HepG2 (cell line): ENCODE results near the gene SBNO2. TPM values are rescaled to one million over a fixed set of nuclear protein-coding genes. Genes with fewer than 3 reads are reported as not detected.

Source experiments
- ATF5 ChIP-seq: sonication (generic); formaldehyde crosslinking; IDR thresholded peaks from 2 replicates; pipeline ENCODE4 v1.4.0; 2020; ENCODE audit warnings: mild to moderate bottlenecking, low read depth, missing genetic modification reagents
- FOSL1 ChIP-seq: sonication (generic); formaldehyde crosslinking; IDR thresholded peaks from 2 replicates; pipeline ENCODE4 v1.9.0; 2021; ENCODE audit warnings: missing genetic modification reagents, borderline replicate concordance
- FOXC1 ChIP-seq: sonication (generic); formaldehyde crosslinking; IDR thresholded peaks from 2 replicates; pipeline ENCODE4 v1.8.0; 2022; ENCODE audit warnings: mild to moderate bottlenecking, missing genetic modification reagents, borderline replicate concordance
- MAFK ChIP-seq, 2 experiments: IDR thresholded peaks in 1 of 2; conservative IDR thresholded peaks in 1 of 2; 2 replicates each; pipeline ENCODE4 v1.6.1; 2011; ENCODE audit warnings: improper control_type of control experiment in 2 of 2, low read length in 2 of 2
- MNT ChIP-seq: fragments of 450-650 bp; IDR thresholded peaks from 2 replicates; pipeline ENCODE4 v1.6.1; 2016
- MXI1 ChIP-seq: IDR thresholded peaks from 3 replicates; pipeline ENCODE4 v1.6.1; 2012; ENCODE audit warnings: low read depth, low read length, inconsistent platforms, borderline replicate concordance
- NFATC3 ChIP-seq: sonication (generic); formaldehyde crosslinking; IDR thresholded peaks from 2 replicates; pipeline ENCODE4 v1.5.1; 2020; ENCODE audit warnings: mild to moderate bottlenecking, missing genetic modification reagents
- PRDM10 ChIP-seq: sonication (generic); formaldehyde crosslinking; IDR thresholded peaks from 2 replicates; pipeline ENCODE4 v1.4.0; 2020; ENCODE audit warnings: low read depth, missing genetic modification reagents
- SATB2 ChIP-seq: sonication (generic); formaldehyde crosslinking; IDR thresholded peaks from 2 replicates; pipeline ENCODE4 v1.5.0; 2020; ENCODE audit warnings: missing genetic modification reagents
- SP4 ChIP-seq: sonication (generic); formaldehyde crosslinking; IDR thresholded peaks from 2 replicates; pipeline ENCODE4 v1.8.1; 2023; ENCODE audit warnings: mild to moderate bottlenecking, missing genetic modification reagents
- ZMYM2 ChIP-seq: sonication (generic); formaldehyde crosslinking; IDR thresholded peaks from 2 replicates; pipeline ENCODE4 v1.8.0; 2022; ENCODE audit warnings: mild to moderate bottlenecking, missing genetic modification reagents
- ZNF513 ChIP-seq: sonication (generic); formaldehyde crosslinking; conservative IDR thresholded peaks from 2 replicates; pipeline ENCODE4 v1.5.0; 2020; ENCODE audit warnings: missing genetic modification reagents
- ZNF646 ChIP-seq: sonication (generic); formaldehyde crosslinking; IDR thresholded peaks from 2 replicates; pipeline ENCODE4 v1.9.0; 2021; ENCODE audit warnings: mild to moderate bottlenecking, missing genetic modification reagents
- ZNF777 ChIP-seq: sonication (generic); formaldehyde crosslinking; IDR thresholded peaks from 2 replicates; pipeline ENCODE4 v1.4.0; 2020; ENCODE audit warnings: missing genetic modification reagents
- polyA plus RNA-seq, 8 experiments: library from polyadenylated mRNA; depleted of rRNA in 3 of 8; stranded (reverse) in 7 of 8; unstranded in 1 of 8; fragments of >200 nt; fragmentation: Illumina TruSeq in 4 of 8; extraction: Trizol in 4 of 8; gene quantifications; 2 replicates each; pipeline versions ENCODE4 v1.2.1 to v1.2.3, GENCODE V29; 2011 to 2016; ENCODE audit warnings: low read depth in 4 of 8, missing spikeins in 1 of 8, mixed read lengths in 1 of 8; ENCODE audit not compliant: insufficient read depth in 1 of 8
- total RNA-seq, 5 experiments: library from RNA; depleted of rRNA; stranded (reverse); fragments of >200 nt; fragmentation: Illumina TruSeq; extraction: Trizol; gene quantifications; 2 replicates each; pipeline ENCODE4 v1.2.3, GENCODE V29; 2016; ENCODE audit warnings: low read depth in 1 of 5

Gene SBNO2
- total and polyA plus RNA-seq, 2 of the 13 experiments (the other 11 are each of a cell fraction or from before 2014, with no cell fraction given): 8.6 to 10.4 TPM

GRCh38 chr19:1093811-1094553 is 80.1 kb downstream of the SBNO2 start (continued):
- TF ChIP-seq ZNF646 (CRISPR knock-in tag) (no peak), FOXC1 (CRISPR knock-in tag) (no peak), FOSL1 (CRISPR knock-in tag) (no peak), ZNF513 (CRISPR knock-in tag) (no peak), ZNF777 (no peak), SP4 (CRISPR knock-in tag) (no peak), ATF5 (CRISPR knock-in tag) (no peak), MXI1 (no peak), NFATC3 (CRISPR knock-in tag) (no peak), MAFK (conservative IDR thresholded peaks at IDR 0.05 in 1 of 2, IDR thresholded peaks at IDR 0.05 in 1 of 2; ENCODE audit: low read length in 2 of 2) (no peak), PRDM10 (CRISPR knock-in tag) (0 out of 2 replicates have a peak, but pooled peaks have one; percentile 10), SATB2 (CRISPR knock-in tag) (no peak), MNT (no peak), ZMYM2 (CRISPR knock-in tag) (no peak)
